ENCODE results near the gene DACH1. TPM values are rescaled to one million over a fixed set of nuclear protein-coding genes. Genes with fewer than 3 reads are reported as not detected.

The DACH1 gene
- total and polyA plus RNA-seq, 2 experiments from 2014 or later, result 1.3 to 6.5 TPM

DNA sequence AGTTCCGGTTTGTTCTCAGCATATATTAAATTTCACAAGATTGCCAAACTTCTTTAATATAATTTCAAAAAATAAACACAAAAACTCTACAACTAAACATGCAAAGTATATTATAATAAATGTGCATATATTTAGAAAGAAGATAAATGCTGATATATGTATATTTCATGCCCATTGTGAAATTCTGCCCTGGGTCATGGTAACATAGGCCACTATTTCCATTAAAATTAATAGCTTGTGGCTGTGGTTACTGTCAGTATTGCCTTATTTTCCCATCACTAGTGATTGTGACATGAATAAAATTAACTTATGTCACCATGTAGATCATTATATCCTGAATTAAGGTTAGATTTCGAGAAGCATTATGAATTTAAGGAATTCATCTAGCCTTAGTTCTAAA, 410.9 kb downstream of the DACH1 start:
- Histone ChIP-seq H3K27ac (no peak overlapping the region), H3K4me2 (no peak overlapping the region), H3K79me2 (no peaks in the 10 kb centered on the region), H3K9me3 (ENCODE audit: low read depth) (no peaks in the 10 kb centered on the region), H3K4me3 (no peak overlapping the region), H3K27me3 (no peaks in the 10 kb centered on the region), H4K20me1 (ENCODE audit: insufficient read depth, poor library complexity, severe bottlenecking) (no peaks in the 10 kb centered on the region), H3K9me2 (replicated peaks; ENCODE audit: insufficient read depth) (no peaks in the 10 kb centered on the region), H3K36me3 (replicated peaks; ENCODE audit: insufficient read depth, low read depth) (no peaks in the 10 kb centered on the region), H2AFZ (no peak overlapping the region), H3K4me1 (ENCODE audit: insufficient read depth) (no peaks in the 10 kb centered on the region)
- TF ChIP-seq EZH2 (IDR thresholded peaks at IDR 0.05; ENCODE audit: borderline replicate concordance), result no peak
- TF ChIP-seq, protein P1, sequence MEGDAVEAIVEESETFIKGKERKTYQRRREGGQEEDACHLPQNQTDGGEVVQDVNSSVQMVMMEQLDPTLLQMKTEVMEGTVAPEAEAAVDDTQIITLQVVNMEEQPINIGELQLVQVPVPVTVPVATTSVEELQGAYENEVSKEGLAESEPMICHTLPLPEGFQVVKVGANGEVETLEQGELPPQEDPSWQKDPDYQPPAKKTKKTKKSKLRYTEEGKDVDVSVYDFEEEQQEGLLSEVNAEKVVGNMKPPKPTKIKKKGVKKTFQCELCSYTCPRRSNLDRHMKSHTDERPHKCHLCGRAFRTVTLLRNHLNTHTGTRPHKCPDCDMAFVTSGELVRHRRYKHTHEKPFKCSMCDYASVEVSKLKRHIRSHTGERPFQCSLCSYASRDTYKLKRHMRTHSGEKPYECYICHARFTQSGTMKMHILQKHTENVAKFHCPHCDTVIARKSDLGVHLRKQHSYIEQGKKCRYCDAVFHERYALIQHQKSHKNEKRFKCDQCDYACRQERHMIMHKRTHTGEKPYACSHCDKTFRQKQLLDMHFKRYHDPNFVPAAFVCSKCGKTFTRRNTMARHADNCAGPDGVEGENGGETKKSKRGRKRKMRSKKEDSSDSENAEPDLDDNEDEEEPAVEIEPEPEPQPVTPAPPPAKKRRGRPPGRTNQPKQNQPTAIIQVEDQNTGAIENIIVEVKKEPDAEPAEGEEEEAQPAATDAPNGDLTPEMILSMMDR (IDR thresholded peaks at IDR 0.05; ENCODE audit: poor library complexity), result no peak
- TF ChIP-seq EZH2phosphoT487 (IDR thresholded peaks at IDR 0.05; ENCODE audit: low read depth, severe bottlenecking, unreplicated experiment), result no peak
- 85% methylated on average over 2 of the region's 2 CpGs for WGBS (ENCODE audit: low lambda C conversion rate, missing lambda C conversion rate)
- no peak for DNase-seq (ENCODE audit: low spot score)

DNA sequence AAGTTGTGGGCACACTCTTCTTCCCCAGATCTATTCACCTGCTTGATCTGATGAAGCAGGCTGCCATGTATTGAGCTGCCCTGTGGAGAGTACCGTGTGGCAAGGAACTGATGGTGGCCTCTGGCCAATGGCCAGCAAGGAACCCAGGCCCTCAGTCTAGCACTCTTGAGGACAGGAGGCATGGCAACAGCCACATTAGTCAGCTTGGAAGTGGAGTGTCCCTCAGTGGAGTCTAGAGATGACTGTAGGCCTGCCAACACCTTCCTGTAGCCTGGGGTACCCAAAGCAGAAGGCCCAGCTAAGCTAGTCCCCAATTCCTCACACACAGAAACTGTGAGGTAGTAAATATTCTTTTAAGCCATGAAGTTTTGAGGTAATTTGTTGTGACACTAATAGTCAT, 412.5 kb downstream of the DACH1 start:
- H3K36me3 ChIP-seq (replicated peaks; ENCODE audit: insufficient read depth, low read depth), result no peaks in the 10 kb centered on the region
- no peak overlapping the region for H3K27ac ChIP-seq
- no peak overlapping the region for H3K4me2 ChIP-seq
- H4K20me1 ChIP-seq (ENCODE audit: insufficient read depth, poor library complexity, severe bottlenecking), result no peaks in the 10 kb centered on the region
- no peaks in the 10 kb centered on the region for H3K79me2 ChIP-seq
- DNase-seq (ENCODE audit: low spot score), result no peak
- no peaks in the 10 kb centered on the region for H3K9me3 ChIP-seq (ENCODE audit: low read depth)
- H3K4me3 ChIP-seq, result no peak overlapping the region
- WGBS (ENCODE audit: low lambda C conversion rate, missing lambda C conversion rate), result 80% methylated on average over 1 of the region's 1 CpG
- H3K27me3 ChIP-seq, result no peaks in the 10 kb centered on the region
- no peak for TF ChIP-seq EZH2 (IDR thresholded peaks at IDR 0.05; ENCODE audit: borderline replicate concordance)
- TF ChIP-seq EZH2phosphoT487 (IDR thresholded peaks at IDR 0.05; ENCODE audit: low read depth, severe bottlenecking, unreplicated experiment), result no peak
- TF ChIP-seq, protein P1 (IDR thresholded peaks at IDR 0.05; ENCODE audit: poor library complexity), result no peak
- H2AFZ ChIP-seq, result no peak overlapping the region
- no peaks in the 10 kb centered on the region for H3K4me1 ChIP-seq (ENCODE audit: insufficient read depth)
- H3K9me2 ChIP-seq (replicated peaks; ENCODE audit: insufficient read depth), result no peaks in the 10 kb centered on the region

DNA sequence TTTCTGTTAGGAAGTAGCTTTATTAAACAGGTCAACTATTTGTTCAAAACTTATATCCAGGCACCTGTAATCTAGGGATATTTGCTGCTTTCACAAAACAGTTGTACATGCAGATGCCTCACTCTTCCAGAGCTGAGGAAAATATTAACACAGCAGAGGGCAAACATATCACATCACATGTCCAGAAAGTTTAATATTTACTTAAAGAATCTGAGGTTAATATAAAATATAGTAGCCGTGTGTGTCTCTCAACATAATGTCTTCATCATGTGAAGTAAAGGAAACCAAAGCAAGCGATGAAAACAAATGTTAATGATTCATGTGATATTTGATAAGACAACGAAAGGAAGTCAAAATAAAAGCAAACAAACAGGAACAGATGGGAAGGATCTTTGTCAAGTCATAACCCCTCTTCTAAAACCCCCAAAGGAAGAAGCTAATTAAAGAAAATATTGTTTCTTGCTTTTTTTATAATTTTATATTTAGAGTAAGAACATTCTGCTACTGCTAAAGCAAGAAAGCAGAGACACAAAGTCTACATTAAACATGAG, 418.8 kb downstream of the DACH1 start:
- no peaks in the 10 kb centered on the region for H3K27me3 ChIP-seq
- no peaks in the 10 kb centered on the region for H3K79me2 ChIP-seq
- H3K4me2 ChIP-seq, result no peak overlapping the region
- H2AFZ ChIP-seq, result no peak overlapping the region
- TF ChIP-seq EZH2phosphoT487 (IDR thresholded peaks at IDR 0.05; ENCODE audit: low read depth, severe bottlenecking, unreplicated experiment) (no peak), EZH2 (IDR thresholded peaks at IDR 0.05; ENCODE audit: borderline replicate concordance) (no peak)
- no peak overlapping the region for H3K27ac ChIP-seq
- no peaks in the 10 kb centered on the region for H3K9me3 ChIP-seq (ENCODE audit: low read depth)
- H3K4me3 ChIP-seq, result no peak overlapping the region
- H4K20me1 ChIP-seq (ENCODE audit: insufficient read depth, poor library complexity, severe bottlenecking), result no peaks in the 10 kb centered on the region
- no peak for DNase-seq (ENCODE audit: low spot score)
- no peaks in the 10 kb centered on the region for H3K4me1 ChIP-seq (ENCODE audit: insufficient read depth)
- WGBS (ENCODE audit: low lambda C conversion rate, missing lambda C conversion rate), result 34% methylated on average over 3 of the region's 3 CpGs
- H3K36me3 ChIP-seq (replicated peaks; ENCODE audit: insufficient read depth, low read depth), result no peaks in the 10 kb centered on the region
- H3K9me2 ChIP-seq (replicated peaks; ENCODE audit: insufficient read depth), result no peaks in the 10 kb centered on the region

DNA sequence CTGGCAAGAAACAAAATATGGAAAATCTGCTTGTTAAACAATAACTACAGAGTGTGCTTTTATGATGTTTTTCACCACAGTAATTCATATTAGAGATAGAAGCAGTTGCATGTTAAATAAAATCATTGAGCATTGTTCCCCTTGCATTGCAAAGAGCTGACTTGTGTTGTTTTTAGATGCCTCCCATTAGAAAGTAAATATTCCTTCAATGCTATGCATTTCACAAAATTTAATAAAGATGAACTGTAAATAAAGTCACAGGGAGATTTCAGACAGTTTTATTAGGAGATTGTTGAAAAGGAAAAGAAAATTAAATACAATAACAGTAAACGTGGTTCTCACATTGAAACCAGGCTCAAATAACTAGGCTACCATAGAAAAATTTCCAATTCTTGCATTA, 429.3 kb downstream of the DACH1 start:
- no peaks in the 10 kb centered on the region for H3K9me3 ChIP-seq (ENCODE audit: low read depth)
- no peak overlapping the region for H3K4me3 ChIP-seq
- H3K9me2 ChIP-seq (replicated peaks; ENCODE audit: insufficient read depth), result no peaks in the 10 kb centered on the region
- H4K20me1 ChIP-seq (ENCODE audit: insufficient read depth, poor library complexity, severe bottlenecking), result no peaks in the 10 kb centered on the region
- H2AFZ ChIP-seq, result no peak overlapping the region
- H3K4me1 ChIP-seq (ENCODE audit: insufficient read depth), result no peaks in the 10 kb centered on the region
- 44% methylated on average over 1 of the region's 1 CpG for WGBS (ENCODE audit: low lambda C conversion rate, missing lambda C conversion rate)
- H3K27ac ChIP-seq, result no peak overlapping the region
- H3K27me3 ChIP-seq, result no peaks in the 10 kb centered on the region
- TF ChIP-seq, protein P1 (IDR thresholded peaks at IDR 0.05; ENCODE audit: poor library complexity), result no peak
- TF ChIP-seq EZH2 (IDR thresholded peaks at IDR 0.05; ENCODE audit: borderline replicate concordance), result no peak
- TF ChIP-seq EZH2phosphoT487 (IDR thresholded peaks at IDR 0.05; ENCODE audit: low read depth, severe bottlenecking, unreplicated experiment), result no peak
- no peak for DNase-seq (ENCODE audit: low spot score)
- H3K79me2 ChIP-seq, result no peaks in the 10 kb centered on the region
- H3K36me3 ChIP-seq (replicated peaks; ENCODE audit: insufficient read depth, low read depth), result no peaks in the 10 kb centered on the region
- H3K4me2 ChIP-seq, result no peak overlapping the region

Measured in hepatocyte (in vitro differentiated cells).